Vagina (tissue), 2 donors: ENCODE measurements around the gene FHIT.

Experiments used
- CTCF ChIP-seq, 3 experiments: fragments of 450-650 bp in 2 of 3; fragments of 200-600 bp in 1 of 3; sonication (generic) in 1 of 3; IDR thresholded peaks; one replicate each; pipeline ENCODE4 v1.5.1; 2017 to 2019; ENCODE audit warnings: antibody characterized with exemption in 3 of 3, mild to moderate bottlenecking in 2 of 3, moderate library complexity in 2 of 3
- POLR2A ChIP-seq, 2 donors: fragments of 450-650 bp; IDR thresholded peaks; one replicate each; pipeline ENCODE4 v1.6.1; 2017; ENCODE audit warnings: antibody characterized with exemption in 2 of 2, mild to moderate bottlenecking in 2 of 2, moderate library complexity in 2 of 2
- POLR2AphosphoS5 ChIP-seq, 2 donors: sonication (generic); formaldehyde crosslinking; IDR thresholded peaks; one replicate each; pipeline ENCODE4 v1.9.0; 2017; ENCODE audit warnings: antibody characterized with exemption in 2 of 2, mild to moderate bottlenecking in 2 of 2, low read depth in 1 of 2; ENCODE audit not compliant: insufficient read depth in 1 of 2

- no peak for TF ChIP-seq CTCF (IDR thresholded peaks at IDR 0.05)
- no peak for TF ChIP-seq POLR2A (IDR thresholded peaks at IDR 0.05)
- no peak for TF ChIP-seq POLR2AphosphoS5 (IDR thresholded peaks at IDR 0.05; ENCODE audit: insufficient read depth in 1 of 2, low read depth in 1 of 2)
These were observed 1280.5 kb downstream of the FHIT start for GRCh38 chr3:59970796-59971195.
